Neural cell (in vitro differentiated cells): Measurements from ENCODE around the gene PEAK3.

Experiments
- CTCF ChIP-seq: fragments of 450-650 bp; IDR thresholded peaks from 2 replicates; pipeline ENCODE4 v1.5.1; 2014; ENCODE audit warnings: antibody characterized with exemption, mild to moderate bottlenecking, moderate library complexity; ENCODE audit not compliant: poor library complexity, severe bottlenecking
- EP300 ChIP-seq: fragments of 450-650 bp; conservative IDR thresholded peaks from 2 replicates; pipeline ENCODE4 v1.6.1; 2014; ENCODE audit warnings: antibody characterized with exemption, mild to moderate bottlenecking, moderate library complexity; ENCODE audit not compliant: poor library complexity, severe bottlenecking
- EZH2 ChIP-seq: fragments of 200-600, 300-800 bp; shearing (Covaris generic), sonication (generic); IDR thresholded peaks from 2 replicates; pipeline ENCODE4 v1.6.1; 2014; ENCODE audit warnings: antibody characterized with exemption, low read length, borderline replicate concordance, mild to moderate bottlenecking; ENCODE audit not compliant: insufficient read depth, poor library complexity, severe bottlenecking
- RAD21 ChIP-seq: fragments of 450-650 bp; conservative IDR thresholded peaks from 2 replicates; pipeline ENCODE4 v1.6.1; 2014; ENCODE audit warnings: antibody characterized with exemption, mild to moderate bottlenecking, moderate library complexity
- SMC3 ChIP-seq: fragments of 450-650 bp; conservative IDR thresholded peaks from 2 replicates; pipeline ENCODE4 v1.6.1; 2014; ENCODE audit warnings: antibody characterized with exemption, mild to moderate bottlenecking, moderate library complexity; ENCODE audit not compliant: poor library complexity
- TAF1 ChIP-seq: IDR thresholded peaks from 2 replicates; pipeline ENCODE4 v1.6.1; 2012; ENCODE audit warnings: low read depth

- no peak for TF ChIP-seq TAF1
- TF ChIP-seq EZH2 = no peak
- TF ChIP-seq CTCF = no peak
- no peak for TF ChIP-seq EP300
- TF ChIP-seq RAD21 = no peak
- no peak for TF ChIP-seq SMC3
Observed at GRCh38 chr19:2244486-2244885, 37.5 kb downstream of the PEAK3 start.
